Measurements from ENCODE around the gene C17orf107. TPM values are rescaled to one million over a fixed set of nuclear protein-coding genes. Genes with fewer than 3 reads are reported as not detected.
"Not testable (repeated sequence)": the region's sequence is repeated elsewhere in the genome, so short reads cannot be mapped to it uniquely, and the experiment has no call there.

The C17orf107 gene
- total RNA-seq, 1 donor from 2014 or later = 1.8 TPM

DNA sequence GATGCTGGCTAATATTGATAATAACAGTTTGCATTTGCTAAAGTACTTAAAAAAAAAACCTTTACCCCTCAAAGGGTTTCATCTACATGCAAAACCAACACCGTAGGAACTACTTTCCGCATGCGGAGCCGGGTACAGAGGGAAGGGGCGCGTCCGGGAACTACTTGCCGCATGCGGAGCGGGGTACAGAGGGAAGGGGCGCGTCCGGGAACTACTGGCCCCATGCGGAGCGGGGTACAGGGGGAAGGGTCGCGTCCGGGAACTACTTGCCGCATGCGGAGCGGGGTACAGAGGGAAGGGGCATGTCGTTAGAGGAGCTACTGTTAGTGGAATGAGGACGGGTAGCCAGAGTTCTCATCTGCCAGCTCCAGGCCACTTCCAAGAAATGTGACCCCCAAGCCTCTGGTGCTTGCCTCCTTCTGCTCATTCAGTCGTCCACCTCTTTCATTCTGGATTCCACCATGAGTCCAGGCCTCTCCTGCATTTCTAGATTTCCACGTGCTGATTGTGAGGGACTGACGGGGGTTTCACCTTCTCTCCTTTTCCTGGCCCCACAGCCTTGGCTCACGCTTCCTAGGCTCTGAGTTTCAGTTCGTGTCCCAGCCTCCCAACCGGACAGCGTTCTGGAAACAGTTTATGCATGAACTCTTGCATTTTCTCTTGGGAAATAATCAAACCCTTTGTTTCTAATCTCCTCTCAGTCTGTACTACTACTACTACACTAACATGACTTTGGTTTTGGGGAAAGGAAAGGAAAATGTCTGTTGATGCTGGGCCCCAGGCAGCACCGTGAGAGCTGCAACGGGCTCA is 39.3 kb upstream of the C17orf107 start:
- TF ChIP-seq, protein P1, sequence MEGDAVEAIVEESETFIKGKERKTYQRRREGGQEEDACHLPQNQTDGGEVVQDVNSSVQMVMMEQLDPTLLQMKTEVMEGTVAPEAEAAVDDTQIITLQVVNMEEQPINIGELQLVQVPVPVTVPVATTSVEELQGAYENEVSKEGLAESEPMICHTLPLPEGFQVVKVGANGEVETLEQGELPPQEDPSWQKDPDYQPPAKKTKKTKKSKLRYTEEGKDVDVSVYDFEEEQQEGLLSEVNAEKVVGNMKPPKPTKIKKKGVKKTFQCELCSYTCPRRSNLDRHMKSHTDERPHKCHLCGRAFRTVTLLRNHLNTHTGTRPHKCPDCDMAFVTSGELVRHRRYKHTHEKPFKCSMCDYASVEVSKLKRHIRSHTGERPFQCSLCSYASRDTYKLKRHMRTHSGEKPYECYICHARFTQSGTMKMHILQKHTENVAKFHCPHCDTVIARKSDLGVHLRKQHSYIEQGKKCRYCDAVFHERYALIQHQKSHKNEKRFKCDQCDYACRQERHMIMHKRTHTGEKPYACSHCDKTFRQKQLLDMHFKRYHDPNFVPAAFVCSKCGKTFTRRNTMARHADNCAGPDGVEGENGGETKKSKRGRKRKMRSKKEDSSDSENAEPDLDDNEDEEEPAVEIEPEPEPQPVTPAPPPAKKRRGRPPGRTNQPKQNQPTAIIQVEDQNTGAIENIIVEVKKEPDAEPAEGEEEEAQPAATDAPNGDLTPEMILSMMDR (conservative IDR thresholded peaks at IDR 0.05) = no peak

DNA sequence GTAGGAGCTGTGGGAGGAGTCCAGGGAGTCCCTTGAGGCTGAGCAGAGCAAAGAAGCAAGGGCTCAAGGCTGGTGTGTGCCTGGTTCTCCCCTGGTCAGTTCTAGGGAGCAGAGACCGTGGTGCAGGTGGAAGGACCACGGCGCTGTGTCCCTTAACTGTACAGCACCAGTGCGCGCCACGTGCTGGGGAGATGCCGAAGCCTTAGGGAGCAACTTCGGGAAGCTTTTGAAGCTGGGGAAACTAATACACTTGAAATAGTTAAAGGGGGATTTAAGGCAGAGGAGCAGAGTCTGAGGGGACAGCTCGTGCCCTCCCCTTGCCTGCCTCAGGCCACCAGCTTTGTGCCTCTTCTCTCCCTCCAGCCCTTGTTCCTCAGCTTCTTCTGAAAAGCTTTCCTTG is 38.7 kb upstream of the C17orf107 start:
- peak overlapping the region; percentile 78 for H3K27ac Mint-ChIP-seq (ENCODE audit: unreplicated experiment)
- TF ChIP-seq, protein P1 (conservative IDR thresholded peaks at IDR 0.05) = no peak
- no peak overlapping the region for H3K4me3 Mint-ChIP-seq
- H3K9me3 Mint-ChIP-seq = no peaks in the 10 kb centered on the region
- DNase-seq (ENCODE audit: low read depth, low spot score) = no peak
- no peaks in the 10 kb centered on the region for H3K27me3 Mint-ChIP-seq (ENCODE audit: low read depth)
- peaks cover 42% of the 10 kb centered on the region for H3K4me1 Mint-ChIP-seq
- H3K36me3 Mint-ChIP-seq (ENCODE audit: low read depth) = peaks cover 11% of the 10 kb centered on the region

More for the DNA sequence above, 39.3 kb upstream of the C17orf107 start:
- no peak for DNase-seq (ENCODE audit: low read depth, low spot score)
- no peaks in the 10 kb centered on the region for H3K9me3 Mint-ChIP-seq
- H3K4me3 Mint-ChIP-seq = no peak overlapping the region
- peaks cover 42% of the 10 kb centered on the region for H3K4me1 Mint-ChIP-seq
- no peaks in the 10 kb centered on the region for H3K27me3 Mint-ChIP-seq (ENCODE audit: low read depth)
- H3K36me3 Mint-ChIP-seq (ENCODE audit: low read depth) = peaks cover 11% of the 10 kb centered on the region
- peak overlapping the region; percentile 78 for H3K27ac Mint-ChIP-seq (ENCODE audit: unreplicated experiment)

DNA sequence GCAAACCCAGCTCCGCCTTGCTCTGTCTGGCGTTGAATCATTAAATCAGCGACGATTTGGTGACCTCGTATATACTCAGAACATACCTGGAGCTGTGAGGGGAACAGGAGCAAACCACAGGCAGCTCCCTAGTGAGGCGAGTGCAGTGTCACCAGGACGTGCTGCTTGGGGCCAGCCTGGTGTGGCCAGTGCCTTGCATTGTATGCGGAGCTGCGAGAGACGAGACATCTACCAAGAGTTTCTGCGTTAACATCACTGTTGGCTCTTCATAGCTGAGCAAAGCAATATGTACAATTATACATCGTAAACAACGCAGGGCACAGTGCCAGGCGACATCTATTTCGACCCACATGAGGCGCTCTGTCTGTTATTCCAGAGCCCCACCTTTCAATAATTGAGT is 38.3 kb upstream of the C17orf107 start:
- DNase-seq (ENCODE audit: low read depth, low spot score) = no peak
- TF ChIP-seq, protein P1 (conservative IDR thresholded peaks at IDR 0.05) = no peak
- Mint-ChIP-seq H3K27me3 (ENCODE audit: low read depth) (no peaks in the 10 kb centered on the region), H3K36me3 (ENCODE audit: low read depth) (peaks cover 11% of the 10 kb centered on the region), H3K9me3 (no peaks in the 10 kb centered on the region), H3K4me3 (no peak overlapping the region), H3K27ac (ENCODE audit: unreplicated experiment) (peak overlapping the region; percentile 35), H3K4me1 (peaks cover 41% of the 10 kb centered on the region)

DNA sequence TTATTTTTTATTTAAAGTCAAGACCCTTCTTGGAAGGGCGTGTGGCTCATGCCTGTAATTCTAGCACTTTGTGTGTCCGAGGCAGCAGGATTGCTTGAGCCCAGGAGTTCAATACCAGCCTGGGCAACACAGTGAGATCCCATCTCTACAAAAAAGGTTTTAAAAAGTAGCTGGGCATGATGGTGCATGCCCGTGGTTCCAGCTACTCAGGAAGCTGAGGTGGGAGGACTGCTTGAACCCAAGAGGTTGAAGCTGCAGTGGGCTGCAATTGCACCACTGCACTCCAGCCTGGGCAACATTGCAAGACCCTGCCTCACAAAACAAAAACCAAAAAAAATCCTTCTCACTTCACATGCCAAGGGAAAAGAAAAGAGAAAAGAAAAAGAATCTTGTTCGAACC is 36.6 kb upstream of the C17orf107 start:
- Mint-ChIP-seq H3K9me3 (no peaks in the 10 kb centered on the region), H3K27me3 (ENCODE audit: low read depth) (no peaks in the 10 kb centered on the region), H3K36me3 (ENCODE audit: low read depth) (peaks cover 8% of the 10 kb centered on the region), H3K4me3 (no peak overlapping the region), H3K27ac (ENCODE audit: unreplicated experiment) (no peak overlapping the region), H3K4me1 (peaks cover 24% of the 10 kb centered on the region)
- TF ChIP-seq, protein P1 (conservative IDR thresholded peaks at IDR 0.05) = no peak
- no peak for DNase-seq (ENCODE audit: low read depth, low spot score)

DNA sequence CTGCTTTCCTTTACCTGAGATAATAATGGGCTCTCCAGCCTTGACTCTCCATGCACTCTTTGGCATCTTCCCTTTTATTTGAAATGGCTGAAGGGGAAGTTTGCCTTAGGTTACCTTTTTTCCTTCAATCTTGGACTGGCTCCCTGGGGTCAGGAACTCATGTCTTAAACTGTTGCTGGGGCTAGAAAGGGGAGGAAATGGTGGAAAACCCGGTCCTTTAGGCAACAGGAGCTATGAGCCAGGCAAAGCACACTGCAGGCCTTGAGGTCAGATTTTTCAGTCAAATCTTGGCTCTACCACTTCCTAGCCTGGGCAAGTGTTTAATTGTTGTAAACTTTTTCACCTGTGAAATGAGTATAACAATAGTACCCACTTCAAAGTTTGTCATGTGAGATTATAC is 36.0 kb upstream of the C17orf107 start:
- Mint-ChIP-seq H3K9me3 (no peaks in the 10 kb centered on the region), H3K4me3 (no peak overlapping the region), H3K27ac (ENCODE audit: unreplicated experiment) (no peak overlapping the region), H3K36me3 (ENCODE audit: low read depth) (peaks cover 8% of the 10 kb centered on the region), H3K27me3 (ENCODE audit: low read depth) (no peaks in the 10 kb centered on the region), H3K4me1 (peaks cover 18% of the 10 kb centered on the region)
- TF ChIP-seq, protein P1 (conservative IDR thresholded peaks at IDR 0.05) = no peak
- DNase-seq (ENCODE audit: low read depth, low spot score) = no peak

DNA sequence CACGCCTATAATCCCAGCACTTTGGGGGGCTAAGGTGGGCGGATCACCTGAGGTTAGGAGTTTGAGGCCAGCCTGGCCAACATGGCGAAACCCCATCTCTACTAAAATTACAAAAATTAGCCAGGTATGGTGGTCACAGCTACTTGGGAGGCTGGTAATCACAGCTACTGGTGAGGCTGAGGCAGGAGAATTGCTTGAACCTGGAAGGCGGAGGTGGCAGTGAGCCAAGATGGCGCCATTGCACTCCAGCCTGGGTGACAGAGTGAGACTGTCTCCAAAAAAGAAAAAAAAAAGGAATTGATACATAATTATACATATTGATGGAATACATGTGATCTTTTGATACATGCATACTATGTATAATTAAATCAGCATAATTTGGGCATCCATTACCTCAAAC is 31.8 kb upstream of the C17orf107 start:
- H3K27ac Mint-ChIP-seq (ENCODE audit: unreplicated experiment); H3K36me3 Mint-ChIP-seq (ENCODE audit: low read depth); DNase-seq (ENCODE audit: low read depth, low spot score); H3K27me3 Mint-ChIP-seq (ENCODE audit: low read depth); H3K4me3 Mint-ChIP-seq; H3K4me1 Mint-ChIP-seq; H3K9me3 Mint-ChIP-seq: not testable (repeated sequence)

DNA sequence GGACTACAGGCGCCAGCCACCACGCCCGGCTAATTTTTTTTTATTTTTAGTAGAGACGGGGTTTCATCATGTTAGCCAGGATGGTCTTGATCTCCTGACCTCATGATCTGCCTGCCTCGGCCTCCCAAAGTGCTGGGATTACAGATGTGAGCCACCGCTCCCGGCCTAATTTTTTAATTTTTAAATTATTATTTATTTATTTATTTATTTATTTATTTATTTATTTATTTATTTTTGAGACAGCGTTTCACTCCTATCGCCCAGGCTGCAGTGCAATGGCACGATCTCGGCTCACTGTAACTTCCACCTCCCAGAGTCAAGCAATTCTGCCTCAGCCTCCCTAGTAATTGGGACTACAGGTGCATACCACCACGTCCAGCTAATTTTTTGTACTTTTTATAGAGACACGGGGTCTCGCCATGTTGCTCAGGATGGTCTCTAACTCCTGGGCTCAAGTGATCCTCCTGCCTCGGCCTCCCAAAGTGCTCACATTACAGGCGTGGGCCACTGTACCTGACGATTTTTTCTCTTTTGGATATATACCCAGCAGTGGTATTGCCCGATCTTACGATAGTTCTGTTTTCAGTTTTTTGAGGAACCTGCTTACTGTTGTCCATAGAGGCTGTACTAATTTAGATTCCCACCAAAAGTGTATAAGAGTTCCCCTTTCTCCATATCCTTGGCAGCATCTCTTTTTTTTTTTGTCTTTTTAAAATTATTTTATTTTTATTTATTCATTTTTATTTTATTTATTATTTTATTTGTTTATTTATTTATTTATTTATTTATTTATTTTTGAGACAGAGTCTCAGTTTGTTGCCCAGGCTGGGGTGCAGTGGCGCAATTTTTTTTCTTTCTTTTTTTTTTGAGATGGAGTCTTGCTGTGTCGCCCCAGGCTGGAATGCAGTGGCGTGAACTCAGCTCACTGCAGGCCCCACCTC is 30.0 kb upstream of the C17orf107 start:
- H3K9me3 Mint-ChIP-seq; H3K27ac Mint-ChIP-seq (ENCODE audit: unreplicated experiment); H3K4me3 Mint-ChIP-seq; H3K4me1 Mint-ChIP-seq; H3K36me3 Mint-ChIP-seq (ENCODE audit: low read depth); DNase-seq (ENCODE audit: low read depth, low spot score); H3K27me3 Mint-ChIP-seq (ENCODE audit: low read depth): not testable (repeated sequence)
